ENCODE results near the gene SPOCD1.

- TF ChIP-seq CTCF (IDR thresholded peaks at IDR 0.05; ENCODE audit: low read depth, low read length) (no peak), POLR2A (IDR thresholded peaks at IDR 0.05; ENCODE audit: extremely low read depth, insufficient read length) (no peak), MAX (IDR thresholded peaks at IDR 0.05; ENCODE audit: low read depth, low read length) (no peak), MYC (IDR thresholded peaks at IDR 0.05; ENCODE audit: low read depth, low read length) (no peak)
Measured at GRCh38 chr1:31772669-31773248, 43.1 kb downstream of the SPOCD1 start.
